AG10803 (cell line): ENCODE data around the gene ZG16B.

Experiments
- DNase-seq: peaks from one replicate; pipeline ENCODE4 v3.0.0; 2010; ENCODE audit warnings: low read depth
- H3K4me3 ChIP-seq: 2 replicates; pipeline ENCODE4 v1.5.1; 2011; ENCODE audit warnings: mild to moderate bottlenecking, low read length, control low read depth
- TF ChIP-seq, protein P1 (sequence below): conservative IDR thresholded peaks from 2 replicates; pipeline ENCODE4 v1.5.1; 2011; ENCODE audit warnings: mild to moderate bottlenecking, low read length, control low read depth, inconsistent platforms

The ZG16B gene

DNA sequence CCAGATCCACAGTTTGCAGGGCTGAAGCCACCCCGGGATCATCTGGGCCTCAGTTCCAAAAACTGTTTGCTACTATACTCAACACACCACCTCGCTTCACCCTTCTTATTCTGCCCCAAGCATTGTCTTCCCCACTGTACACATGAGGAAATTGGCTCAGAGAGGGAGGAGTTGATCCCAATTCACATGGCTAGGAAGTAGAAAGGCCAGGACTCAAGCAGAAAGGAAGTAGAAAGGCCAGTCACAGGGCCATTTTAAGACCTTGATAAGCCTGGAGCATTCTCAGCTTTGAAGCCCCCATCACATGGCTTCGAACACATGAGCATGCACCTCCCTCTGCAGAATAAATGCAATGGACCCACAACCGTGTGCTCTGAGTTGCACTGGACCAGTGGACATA, 35.5 kb downstream of the ZG16B start:
- no peak for DNase-seq
- H3K4me3 ChIP-seq, result no peak overlapping the region
- TF ChIP-seq, protein P1, sequence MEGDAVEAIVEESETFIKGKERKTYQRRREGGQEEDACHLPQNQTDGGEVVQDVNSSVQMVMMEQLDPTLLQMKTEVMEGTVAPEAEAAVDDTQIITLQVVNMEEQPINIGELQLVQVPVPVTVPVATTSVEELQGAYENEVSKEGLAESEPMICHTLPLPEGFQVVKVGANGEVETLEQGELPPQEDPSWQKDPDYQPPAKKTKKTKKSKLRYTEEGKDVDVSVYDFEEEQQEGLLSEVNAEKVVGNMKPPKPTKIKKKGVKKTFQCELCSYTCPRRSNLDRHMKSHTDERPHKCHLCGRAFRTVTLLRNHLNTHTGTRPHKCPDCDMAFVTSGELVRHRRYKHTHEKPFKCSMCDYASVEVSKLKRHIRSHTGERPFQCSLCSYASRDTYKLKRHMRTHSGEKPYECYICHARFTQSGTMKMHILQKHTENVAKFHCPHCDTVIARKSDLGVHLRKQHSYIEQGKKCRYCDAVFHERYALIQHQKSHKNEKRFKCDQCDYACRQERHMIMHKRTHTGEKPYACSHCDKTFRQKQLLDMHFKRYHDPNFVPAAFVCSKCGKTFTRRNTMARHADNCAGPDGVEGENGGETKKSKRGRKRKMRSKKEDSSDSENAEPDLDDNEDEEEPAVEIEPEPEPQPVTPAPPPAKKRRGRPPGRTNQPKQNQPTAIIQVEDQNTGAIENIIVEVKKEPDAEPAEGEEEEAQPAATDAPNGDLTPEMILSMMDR, result no peak

DNA sequence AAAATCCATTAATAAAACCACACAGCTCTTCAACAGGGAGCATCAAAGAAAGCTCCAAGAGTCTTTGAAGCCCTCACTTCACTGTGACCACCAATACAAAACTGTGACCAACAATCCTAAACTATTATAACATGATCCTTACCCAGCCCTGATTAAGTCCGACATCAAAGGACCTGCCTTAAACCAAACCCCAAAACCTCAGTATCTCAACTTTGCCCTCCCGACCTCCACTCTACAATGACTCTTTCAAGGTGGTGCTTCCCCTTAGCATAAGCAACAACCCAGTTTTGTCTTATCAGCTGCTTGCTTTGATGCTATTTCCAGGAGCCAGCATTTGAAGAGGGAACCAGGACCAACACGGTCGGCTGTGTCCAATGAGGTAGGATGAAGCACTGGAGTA, 36.3 kb downstream of the ZG16B start:
- DNase-seq, result no peak
- H3K4me3 ChIP-seq, result no peak overlapping the region
- TF ChIP-seq, protein P1, result no peak

DNA sequence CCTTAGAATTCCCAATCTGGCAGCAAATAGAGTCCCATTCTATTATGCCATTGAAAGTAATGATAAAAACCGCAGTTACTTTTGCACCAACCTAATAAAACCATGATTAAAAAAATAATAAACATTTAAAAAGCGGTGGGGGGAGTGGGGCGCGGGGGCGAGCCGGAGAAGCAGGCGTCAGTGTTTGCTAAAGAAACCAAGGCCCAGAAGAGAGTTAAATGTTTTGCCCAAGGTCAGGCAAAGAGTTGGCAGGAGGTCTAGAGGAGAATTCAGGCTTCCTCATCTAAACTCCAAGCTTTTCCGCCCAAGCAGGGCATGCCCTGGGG, 37.5 kb downstream of the ZG16B start:
- peak overlapping the region; percentile 73 for H3K4me3 ChIP-seq
- DNase-seq, result no peak
- TF ChIP-seq, protein P1, result no peak

DNA sequence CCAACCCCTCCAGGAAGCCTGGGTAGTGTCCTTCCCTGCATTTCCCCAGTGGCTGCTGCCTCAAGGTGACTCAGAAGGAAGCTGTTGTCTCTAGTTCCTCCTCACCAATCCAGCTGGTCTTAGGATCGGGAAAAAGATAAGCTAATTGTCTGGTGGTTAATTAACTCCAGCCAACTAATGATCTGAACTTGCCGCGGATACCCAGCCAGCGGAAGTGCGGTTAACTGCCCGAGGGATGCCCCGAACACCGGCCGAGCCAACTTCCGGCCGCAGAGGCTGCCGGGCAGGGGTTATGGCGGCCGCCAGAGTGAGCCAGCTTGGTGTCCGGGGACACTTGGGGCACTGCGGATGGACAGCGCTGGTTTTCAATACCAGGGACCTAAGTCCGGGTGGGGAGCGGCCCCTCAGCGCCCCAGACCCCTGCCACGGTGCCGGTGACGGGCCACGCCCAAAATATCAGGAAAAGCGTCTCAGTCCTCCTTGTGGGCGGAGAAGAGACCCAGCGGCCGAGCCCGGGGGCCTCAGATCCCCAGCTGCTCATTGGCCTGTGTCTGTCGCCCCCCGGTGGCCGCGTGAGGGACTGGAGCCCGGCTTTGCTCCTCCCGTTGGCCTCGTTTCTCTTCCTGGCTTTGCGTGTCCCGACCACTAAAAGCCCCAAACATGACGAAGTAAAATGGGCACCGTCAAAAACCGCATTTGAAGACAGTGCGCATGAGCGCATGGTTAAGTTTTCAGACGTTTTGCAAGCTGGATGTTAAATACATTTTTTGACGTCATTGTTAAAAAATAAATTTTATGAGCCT, 38.1 kb downstream of the ZG16B start:
- H3K4me3 ChIP-seq, result peak overlapping the region; percentile 73
- DNase-seq, result peak; percentile 92
- TF ChIP-seq, protein P1, result peak; percentile 85

DNA sequence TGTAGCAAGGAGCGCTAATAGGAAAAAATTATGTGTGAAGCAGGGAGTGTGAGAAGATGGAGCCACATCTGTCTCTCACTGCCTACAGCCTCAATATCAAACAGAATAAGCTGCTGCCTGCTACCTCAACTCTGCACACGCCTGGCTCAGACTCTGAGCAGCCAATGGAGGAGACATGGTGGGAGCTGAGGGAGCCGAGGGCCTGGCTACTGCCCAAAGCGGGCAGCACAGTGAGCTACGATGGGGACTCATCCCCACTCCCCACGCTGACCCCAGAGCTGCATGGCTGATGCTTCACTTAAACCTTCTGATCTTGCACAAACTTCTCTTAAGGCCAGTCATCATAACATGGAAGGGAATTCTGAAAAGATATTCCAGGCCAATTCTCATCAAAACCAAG, 41.8 kb downstream of the ZG16B start:
- TF ChIP-seq, protein P1, result no peak
- no peak overlapping the region for H3K4me3 ChIP-seq
- no peak for DNase-seq

DNA sequence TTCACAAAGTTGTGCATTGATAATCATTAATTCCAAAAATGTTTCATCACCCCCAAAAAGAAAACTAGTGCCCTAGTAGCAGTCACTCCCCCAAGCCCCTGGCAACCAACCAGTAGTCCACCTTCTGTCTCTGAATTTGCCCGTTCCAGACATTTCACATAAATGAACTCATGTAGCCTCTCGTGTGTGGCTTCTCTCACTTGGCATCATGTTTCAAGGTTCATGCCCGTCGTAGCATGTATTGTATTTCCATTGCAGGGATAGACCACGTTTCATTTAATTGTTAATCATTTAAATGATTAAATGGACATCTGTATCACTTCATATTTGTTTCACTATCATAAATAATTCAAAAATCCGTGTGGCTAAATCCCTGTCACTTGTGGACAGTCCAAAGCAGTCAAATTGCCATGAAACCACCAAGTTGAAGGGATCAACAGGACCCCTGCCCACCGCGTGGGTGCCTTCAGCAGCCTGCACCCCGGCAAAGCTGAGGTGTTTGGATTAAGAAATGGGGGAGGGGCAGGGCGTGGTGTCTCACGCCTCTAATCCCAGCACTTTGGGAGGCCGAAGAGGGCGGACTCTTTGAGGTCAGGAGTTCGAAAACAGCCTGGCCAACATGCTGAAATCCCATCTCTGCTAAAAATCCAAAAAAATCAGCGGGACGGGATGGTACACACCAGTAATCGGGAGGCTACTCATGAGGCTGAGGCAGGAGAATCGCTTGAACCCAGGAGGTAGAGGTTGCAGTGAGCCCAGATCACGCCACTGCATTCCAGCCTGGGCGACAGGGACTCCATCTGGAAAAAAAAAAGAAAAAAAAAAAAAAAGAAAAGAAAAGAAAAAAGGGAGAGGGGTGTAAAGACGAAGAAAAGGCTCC, 44.2 kb downstream of the ZG16B start:
- DNase-seq, result no peak
- no peak overlapping the region for H3K4me3 ChIP-seq
- TF ChIP-seq, protein P1, result no peak
